ENCODE results near the gene URB1.

GRCh38 chr21:32377991-32378390 is 14.8 kb downstream of the URB1 start:
- TF ChIP-seq, protein P1, sequence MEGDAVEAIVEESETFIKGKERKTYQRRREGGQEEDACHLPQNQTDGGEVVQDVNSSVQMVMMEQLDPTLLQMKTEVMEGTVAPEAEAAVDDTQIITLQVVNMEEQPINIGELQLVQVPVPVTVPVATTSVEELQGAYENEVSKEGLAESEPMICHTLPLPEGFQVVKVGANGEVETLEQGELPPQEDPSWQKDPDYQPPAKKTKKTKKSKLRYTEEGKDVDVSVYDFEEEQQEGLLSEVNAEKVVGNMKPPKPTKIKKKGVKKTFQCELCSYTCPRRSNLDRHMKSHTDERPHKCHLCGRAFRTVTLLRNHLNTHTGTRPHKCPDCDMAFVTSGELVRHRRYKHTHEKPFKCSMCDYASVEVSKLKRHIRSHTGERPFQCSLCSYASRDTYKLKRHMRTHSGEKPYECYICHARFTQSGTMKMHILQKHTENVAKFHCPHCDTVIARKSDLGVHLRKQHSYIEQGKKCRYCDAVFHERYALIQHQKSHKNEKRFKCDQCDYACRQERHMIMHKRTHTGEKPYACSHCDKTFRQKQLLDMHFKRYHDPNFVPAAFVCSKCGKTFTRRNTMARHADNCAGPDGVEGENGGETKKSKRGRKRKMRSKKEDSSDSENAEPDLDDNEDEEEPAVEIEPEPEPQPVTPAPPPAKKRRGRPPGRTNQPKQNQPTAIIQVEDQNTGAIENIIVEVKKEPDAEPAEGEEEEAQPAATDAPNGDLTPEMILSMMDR (IDR thresholded peaks at IDR 0.05) = no peak
- no peak for TF ChIP-seq POLR2A (IDR thresholded peaks at IDR 0.05)
